GM04503 (cell line): ENCODE results near the gene AMMECR1L.
"Not testable (repeated sequence)": the region's sequence is repeated elsewhere in the genome, so short reads cannot be mapped to it uniquely, and the experiment has no call there.

Experiments used
- DNase-seq: peaks from one replicate; pipeline ENCODE4 v3.0.0-alpha.2; 2012; ENCODE audit warnings: low read depth

The AMMECR1L gene

DNA sequence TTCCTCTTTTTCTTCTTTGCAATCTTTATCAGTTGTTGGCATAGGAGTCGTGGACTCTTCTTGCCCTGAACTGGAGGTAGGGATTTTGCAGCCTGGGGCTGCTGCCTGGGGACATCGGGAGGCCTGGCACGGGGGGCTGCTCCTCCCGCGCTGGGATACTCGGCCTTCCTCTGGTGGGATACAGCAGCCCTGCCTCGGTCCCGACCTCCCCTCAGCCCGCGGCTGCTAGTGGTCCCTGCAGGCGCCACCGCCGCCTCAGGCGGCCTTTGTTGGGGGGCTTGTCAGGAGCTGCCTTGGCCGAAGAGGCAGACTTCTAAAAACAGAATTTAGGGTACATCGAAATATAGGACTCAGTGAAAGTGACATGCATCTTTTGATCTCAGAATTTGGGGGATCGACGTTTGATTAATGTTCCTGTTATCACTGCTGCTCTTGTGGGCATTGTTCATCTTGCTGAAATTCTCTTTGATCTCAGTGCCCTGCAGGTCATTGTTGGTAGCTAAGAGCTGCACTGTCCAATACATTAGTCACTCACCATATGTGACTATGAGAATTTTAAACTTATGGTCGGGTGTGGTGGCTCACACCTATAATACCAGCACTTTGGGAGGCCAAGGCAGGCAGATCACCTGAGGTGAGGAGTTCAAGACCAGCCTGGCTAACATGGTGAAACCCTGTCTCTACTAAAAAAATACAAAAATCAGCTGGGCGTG is 44.1 kb downstream of the AMMECR1L start:
- no peak for DNase-seq

GRCh38 chr2:127840893-127841292 is 44.9 kb downstream of the AMMECR1L start:
- no peak for DNase-seq

DNA sequence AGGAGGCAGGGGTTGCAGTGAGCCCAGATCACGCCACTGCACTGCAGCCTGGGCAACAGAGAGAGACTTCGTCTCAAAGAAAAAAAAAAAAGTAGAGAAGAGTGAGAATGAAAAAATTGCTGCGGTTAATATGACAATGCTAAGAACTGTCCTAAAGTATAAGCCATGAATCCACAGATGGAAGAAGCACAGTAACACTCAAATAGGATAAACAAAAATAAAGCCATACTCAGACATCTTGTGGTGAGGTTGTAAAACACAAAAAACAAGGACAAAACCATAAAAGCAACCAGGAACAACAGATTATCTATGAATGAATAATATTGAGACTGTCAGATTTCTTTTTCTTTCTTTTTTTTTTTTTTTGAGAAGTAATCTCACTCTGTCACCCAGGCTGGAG is 50.8 kb downstream of the AMMECR1L start:
- DNase-seq = no peak

GRCh38 chr2:127829845-127830246 is 55.9 kb downstream of the AMMECR1L start:
- DNase-seq = no peak

DNA sequence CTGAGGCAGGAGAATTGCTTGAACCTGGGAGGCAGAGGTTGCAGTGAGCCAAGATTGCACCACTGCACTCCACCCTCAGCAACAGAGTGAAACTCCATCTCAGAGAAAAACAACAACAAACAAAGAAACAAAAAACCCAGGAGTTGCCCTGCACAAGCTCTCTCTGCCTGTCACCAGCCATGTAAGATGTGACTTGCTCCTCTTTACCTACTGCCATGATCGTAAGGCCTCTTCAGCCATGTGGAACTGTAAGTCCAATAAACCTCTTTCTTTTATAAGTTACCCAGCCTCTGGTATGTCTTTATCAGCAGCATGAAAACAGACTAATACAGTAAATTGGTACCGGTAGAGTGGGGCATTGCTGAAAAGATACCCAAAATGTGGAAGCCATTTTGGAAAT is 59.0 kb downstream of the AMMECR1L start:
- DNase-seq = not testable (repeated sequence)

DNA sequence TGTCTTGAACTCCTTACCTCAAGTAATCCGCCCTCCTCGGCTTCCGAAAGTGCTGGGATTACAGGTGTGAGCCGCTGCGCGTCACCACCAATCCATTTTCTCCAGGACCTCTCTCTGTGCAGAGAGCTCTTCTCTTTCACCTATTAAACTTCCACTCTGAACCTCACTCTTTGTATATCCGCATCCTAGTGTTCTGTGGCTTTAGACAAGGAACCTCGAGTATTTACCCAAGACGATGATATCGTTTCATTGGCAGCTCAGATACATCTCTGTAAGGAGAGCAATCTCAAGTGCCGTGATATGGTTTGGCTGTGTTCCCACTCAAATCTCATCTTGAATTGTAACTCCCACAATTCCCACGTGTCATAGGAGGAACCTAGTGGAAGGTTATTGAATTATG is 59.7 kb downstream of the AMMECR1L start:
- no peak for DNase-seq

DNA sequence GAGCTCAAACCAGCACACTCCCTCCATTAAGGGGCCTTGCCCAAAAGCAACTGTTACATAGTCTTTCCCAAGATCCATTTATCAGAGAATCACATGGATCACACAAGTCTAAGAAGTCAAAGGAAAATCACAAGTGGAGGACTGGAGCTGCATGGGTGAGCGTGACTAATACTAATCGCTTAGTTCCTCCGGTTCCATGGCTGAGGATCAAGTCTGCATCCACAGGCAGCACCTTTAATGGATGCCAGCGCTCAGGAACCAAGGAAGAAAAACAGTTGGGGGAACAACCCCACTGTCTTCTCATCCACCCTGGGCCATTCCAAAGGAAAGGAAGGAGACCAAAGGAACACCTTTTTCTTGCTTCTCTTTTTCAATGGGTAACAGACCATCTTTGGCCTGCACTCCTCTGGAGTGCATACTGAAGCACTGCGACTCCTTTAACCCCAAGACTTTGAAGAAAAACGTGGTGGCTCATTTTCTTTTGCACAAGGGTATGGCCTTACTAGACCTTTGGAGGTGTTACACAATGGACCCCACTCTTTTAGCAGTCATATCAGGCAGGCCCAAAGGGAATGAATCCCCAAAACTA is 65.6 kb downstream of the AMMECR1L start:
- DNase-seq = no peak

DNA sequence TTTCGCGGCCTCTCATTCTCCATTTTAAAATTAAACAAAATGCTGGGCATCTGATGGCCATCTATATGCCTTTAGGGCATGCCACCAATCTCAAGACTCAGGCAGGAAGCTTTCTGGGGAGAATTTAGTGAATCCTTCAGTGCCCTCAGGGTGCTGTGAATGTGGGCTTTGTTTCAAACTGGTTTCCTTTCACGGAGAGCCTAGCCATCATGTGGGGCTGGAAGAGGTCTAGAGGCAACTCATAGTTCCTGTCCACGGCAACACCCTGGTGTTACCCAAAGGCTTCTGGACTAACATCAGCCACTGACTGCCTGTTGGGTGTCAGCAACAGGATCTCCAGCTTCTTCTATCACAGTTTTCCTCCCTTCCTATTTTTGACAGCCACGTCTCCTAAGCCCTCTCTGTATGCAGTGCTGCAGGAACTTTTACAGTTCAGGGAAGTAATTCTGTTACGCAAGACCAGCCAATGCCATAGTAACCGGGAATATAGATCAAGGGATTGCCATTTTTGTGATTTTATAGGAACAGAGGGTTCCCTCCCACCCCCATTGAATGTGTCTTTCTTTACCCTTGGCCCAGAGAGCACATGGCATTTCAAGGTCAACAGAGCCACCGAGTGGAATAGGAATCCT is 66.8 kb downstream of the AMMECR1L start:
- no peak for DNase-seq

DNA sequence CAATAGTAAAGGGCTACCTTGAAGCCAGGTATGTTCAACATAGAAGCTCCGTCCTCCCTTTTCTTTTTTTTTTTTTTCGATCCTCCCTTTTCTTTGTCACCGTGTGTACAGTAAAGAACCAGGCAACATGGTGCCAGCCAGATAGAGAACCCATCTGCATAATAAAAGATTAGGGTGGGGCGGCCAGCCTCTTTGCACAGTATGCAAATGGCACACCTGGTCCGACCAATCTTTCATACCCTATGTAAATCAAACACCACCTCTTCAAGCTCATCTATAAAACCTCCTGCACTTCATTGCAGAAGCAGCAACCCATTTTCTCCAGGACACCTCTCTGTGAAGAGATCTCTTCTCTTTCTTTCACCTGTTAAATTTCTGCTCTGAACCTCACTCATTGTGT is 67.5 kb downstream of the AMMECR1L start:
- no peak for DNase-seq

DNA sequence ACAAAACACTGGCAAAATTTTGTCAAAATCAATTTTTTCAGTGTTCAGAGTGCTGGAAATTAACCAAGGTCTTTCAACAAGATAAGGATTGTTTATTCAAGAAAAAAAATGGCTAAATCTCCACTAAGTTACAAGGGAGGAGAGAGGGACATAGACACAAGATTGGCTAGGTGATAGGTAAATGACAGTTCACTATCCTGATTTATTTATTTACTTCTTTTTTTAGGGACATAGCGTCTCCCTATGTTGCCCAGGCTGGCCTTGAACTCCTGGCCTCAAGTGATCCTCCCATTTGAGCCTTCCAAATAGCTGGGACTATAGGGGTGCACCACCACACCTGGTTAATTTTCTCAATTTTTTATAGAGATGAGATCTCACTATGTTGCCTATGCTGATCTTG is 71.1 kb downstream of the AMMECR1L start:
- DNase-seq = no peak

- not testable (repeated sequence) for DNase-seq
Observed at GRCh38 chr2:127812441-127812840, 73.3 kb downstream of the AMMECR1L start.
